MCF 10A (cell line): ENCODE measurements around the gene FNDC5. TPM values are rescaled to one million over a fixed set of nuclear protein-coding genes. Genes with fewer than 3 reads are reported as not detected.

ENCODE experiments used
- BruUV-seq: library from RNA; stranded (reverse); fragments of 400-500 nt; replicated peaks from 2 replicates; lab custom pipeline; 2021; lab: Mats Ljungman, UMichigan
- CTCF ChIA-PET: fragments of 300-600 bp; sonication (Branson Sonifier 250); formaldehyde crosslinking; extraction: SDS; loops from one replicate; lab custom pipeline; 2021; ENCODE audit warnings: antibody characterized with exemption, inconsistent platforms; lab: Yijun Ruan, JAX
- POLR2A ChIA-PET: fragments of 300-600, 350-650 bp; sonication (Branson Sonifier 250); formaldehyde crosslinking; extraction: SDS; loops from one replicate; lab custom pipeline; 2020; ENCODE audit warnings: antibody characterized with exemption, inconsistent platforms; lab: Yijun Ruan, JAX
- DNase-seq: peaks from one replicate; pipeline ENCODE4 v3.0.0-alpha.2; 2018; ENCODE audit not compliant: unreplicated experiment
- H3K27ac Mint-ChIP-seq: one replicate; pipeline ENCODE4 v1.8.0; 2022; ENCODE audit warnings: mild to moderate bottlenecking, low read depth, mixed read lengths; ENCODE audit not compliant: unreplicated experiment
- H3K27me3 Mint-ChIP-seq: one replicate; pipeline ENCODE4 v1.8.0; 2022; ENCODE audit warnings: mixed read lengths; ENCODE audit not compliant: insufficient read depth, unreplicated experiment
- H3K36me3 Mint-ChIP-seq: one replicate; pipeline ENCODE4 v1.8.0; 2022; ENCODE audit warnings: mild to moderate bottlenecking, moderate library complexity, mixed read lengths; ENCODE audit not compliant: insufficient read depth, unreplicated experiment
- H3K4me1 Mint-ChIP-seq: one replicate; pipeline ENCODE4 v1.8.0; 2022; ENCODE audit warnings: mixed read lengths; ENCODE audit not compliant: insufficient read depth, unreplicated experiment
- H3K4me3 Mint-ChIP-seq: one replicate; pipeline ENCODE4 v1.8.0; 2022; ENCODE audit warnings: mild to moderate bottlenecking, moderate library complexity, mixed read lengths; ENCODE audit not compliant: unreplicated experiment
- H3K9me3 Mint-ChIP-seq: one replicate; pipeline ENCODE4 v1.8.0; 2022; ENCODE audit warnings: mixed read lengths; ENCODE audit not compliant: unreplicated experiment
- intact Hi-C: fragments of 100-400 bp; cut with micrococcal nuclease; formaldehyde crosslinking; loops from 2 replicates; pipeline ENCODE4 v1.14.1; 2022
- total RNA-seq: library from RNA; stranded (reverse); gene quantifications from 2 replicates; pipeline ENCODE4 v1.2.3, GENCODE V29; 2022
- TF ChIP-seq, protein P1 (sequence below): fragments of 200-600 bp; IDR thresholded peaks from one replicate; pipeline ENCODE4 v1.8.0; 2022; ENCODE audit warnings: antibody characterized with exemption, mild to moderate bottlenecking; ENCODE audit not compliant: unreplicated experiment

The FNDC5 gene
- total RNA-seq, 1 experiment from 2014 or later = not detected

DNA sequence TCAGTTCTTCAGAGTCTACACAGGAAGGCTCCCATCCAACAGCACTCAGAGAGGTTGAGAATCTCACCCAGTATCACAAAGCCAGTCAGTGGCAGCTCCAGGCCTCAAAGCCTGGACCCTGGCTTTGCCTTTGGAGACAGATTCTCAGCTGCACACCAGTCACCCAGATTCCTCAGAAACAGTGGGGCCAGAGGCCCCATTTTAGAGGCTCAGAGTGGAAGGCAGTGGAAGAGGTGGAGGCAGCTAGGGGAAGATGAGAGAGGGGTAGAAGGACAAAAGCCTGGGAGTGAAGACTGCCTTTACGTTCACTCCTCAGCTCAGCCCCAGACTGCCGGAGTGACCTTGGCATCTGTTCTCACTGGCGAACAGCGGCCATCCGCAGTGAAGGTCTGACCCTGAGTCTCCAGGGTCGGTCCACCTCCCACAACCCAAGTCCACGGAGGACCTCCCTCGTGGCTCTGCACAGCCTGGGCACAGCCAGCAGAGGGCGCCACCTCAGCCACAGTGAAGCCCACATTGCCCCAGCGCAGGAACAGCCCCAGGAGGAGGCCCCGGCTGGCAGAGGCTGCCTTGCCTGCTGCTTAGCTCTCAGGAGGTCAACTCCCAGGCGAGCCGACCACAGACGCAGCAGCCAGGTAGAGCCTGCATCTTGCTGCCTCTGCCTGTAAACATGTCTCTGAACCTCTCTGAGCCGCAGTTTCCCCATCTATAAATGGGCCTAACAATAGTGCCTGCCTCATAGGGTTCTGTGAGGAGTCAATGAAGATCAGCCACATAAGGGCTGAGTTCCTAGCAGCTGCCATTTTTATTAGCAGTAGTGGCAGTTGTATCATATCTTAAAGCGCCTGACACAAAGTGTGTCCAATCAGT, 5.9 kb upstream of the FNDC5 start:
- Mint-ChIP-seq H3K27me3 (peaks cover 10% of the 10 kb centered on the region), H3K4me1 (peaks cover 7% of the 10 kb centered on the region), H3K4me3 (no peak overlapping the region), H3K27ac (no peak overlapping the region), H3K36me3 (no peaks in the 10 kb centered on the region), H3K9me3 (no peaks in the 10 kb centered on the region)
- TF ChIP-seq, protein P1, sequence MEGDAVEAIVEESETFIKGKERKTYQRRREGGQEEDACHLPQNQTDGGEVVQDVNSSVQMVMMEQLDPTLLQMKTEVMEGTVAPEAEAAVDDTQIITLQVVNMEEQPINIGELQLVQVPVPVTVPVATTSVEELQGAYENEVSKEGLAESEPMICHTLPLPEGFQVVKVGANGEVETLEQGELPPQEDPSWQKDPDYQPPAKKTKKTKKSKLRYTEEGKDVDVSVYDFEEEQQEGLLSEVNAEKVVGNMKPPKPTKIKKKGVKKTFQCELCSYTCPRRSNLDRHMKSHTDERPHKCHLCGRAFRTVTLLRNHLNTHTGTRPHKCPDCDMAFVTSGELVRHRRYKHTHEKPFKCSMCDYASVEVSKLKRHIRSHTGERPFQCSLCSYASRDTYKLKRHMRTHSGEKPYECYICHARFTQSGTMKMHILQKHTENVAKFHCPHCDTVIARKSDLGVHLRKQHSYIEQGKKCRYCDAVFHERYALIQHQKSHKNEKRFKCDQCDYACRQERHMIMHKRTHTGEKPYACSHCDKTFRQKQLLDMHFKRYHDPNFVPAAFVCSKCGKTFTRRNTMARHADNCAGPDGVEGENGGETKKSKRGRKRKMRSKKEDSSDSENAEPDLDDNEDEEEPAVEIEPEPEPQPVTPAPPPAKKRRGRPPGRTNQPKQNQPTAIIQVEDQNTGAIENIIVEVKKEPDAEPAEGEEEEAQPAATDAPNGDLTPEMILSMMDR = peak; percentile 86
- DNase-seq = peak; percentile 58
- intact Hi-C loops = loop anchor here (1.0 kb wide), 2 partner anchors 131 to 210 kb away; no protein-coding TSS in a partner anchor
- BruUV-seq = no TSS peak
- POLR2A ChIA-PET = interaction anchor here (0.6 kb wide), 1 partner anchor 23 kb away, joined by 3 read pairs; no protein-coding TSS in a partner anchor
- CTCF ChIA-PET = interaction anchor here (0.6 to 3.7 kb wide), 35 partner anchors 8 to 468 kb away, joined by 3 to 24 read pairs (median 3); partner anchors contain the start of gene HPCA

DNA sequence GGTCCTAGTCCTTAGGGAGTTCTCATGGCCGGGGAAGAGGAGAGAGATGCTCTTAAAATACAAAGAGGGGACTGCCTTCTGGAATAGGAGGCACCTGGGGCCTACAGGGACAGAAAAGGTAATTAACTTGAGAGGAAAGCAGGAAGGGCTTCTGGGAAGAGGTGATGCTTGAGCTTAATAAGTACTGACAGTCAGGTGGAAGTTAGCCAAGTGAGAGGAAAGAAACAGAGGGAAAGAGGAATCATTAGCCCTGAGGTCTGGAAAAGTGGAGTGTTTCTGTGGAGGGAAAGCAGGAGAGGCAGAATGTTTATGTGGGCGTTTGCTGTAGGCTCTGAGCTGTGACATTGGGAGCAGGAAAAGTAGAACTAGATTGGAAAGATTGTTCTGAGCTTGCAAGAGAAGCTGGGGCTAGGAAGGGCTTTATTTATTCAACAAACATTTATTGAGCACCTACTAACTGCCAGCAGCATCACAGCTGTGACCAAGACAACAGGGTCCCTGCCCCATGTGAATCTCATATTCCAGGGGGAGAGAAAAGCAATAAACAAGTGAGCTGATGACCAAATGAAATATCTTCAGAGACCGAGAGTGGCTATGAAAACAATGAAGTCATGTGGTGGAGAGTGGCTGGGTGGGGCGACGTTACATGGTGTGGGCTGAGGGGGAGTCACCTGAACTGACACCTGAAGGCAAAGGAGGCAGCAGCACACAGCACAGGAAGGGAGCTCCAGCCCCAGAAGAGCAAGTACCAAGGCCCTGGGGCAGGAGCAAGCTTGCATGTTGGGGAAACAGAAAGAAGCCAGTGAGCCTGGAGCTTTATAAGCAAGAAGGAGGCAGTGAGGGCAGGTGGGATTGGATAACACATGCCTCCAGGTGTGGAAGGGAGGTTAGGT, 4.4 kb upstream of the FNDC5 start:
- no peaks in the 10 kb centered on the region for H3K9me3 Mint-ChIP-seq
- no TSS peak for BruUV-seq
- no peak for DNase-seq
- peaks cover 3% of the 10 kb centered on the region for H3K27me3 Mint-ChIP-seq
- CTCF ChIA-PET = interaction anchor here (0.6 to 3.7 kb wide), 22 partner anchors 12 to 491 kb away, joined by 3 to 24 read pairs (median 3); no protein-coding TSS in a partner anchor
- H3K36me3 Mint-ChIP-seq = no peaks in the 10 kb centered on the region
- no peak overlapping the region for H3K27ac Mint-ChIP-seq
- POLR2A ChIA-PET = interaction anchor here (0.6 to 1.1 kb wide), 4 partner anchors 203 to 481 kb away, joined by 3 to 5 read pairs (median 3); partner anchors contain the start of genes AZIN2 and BSDC1
- peaks cover 10% of the 10 kb centered on the region for H3K4me1 Mint-ChIP-seq
- TF ChIP-seq, protein P1 = no peak
- intact Hi-C loops = loop anchor here (5.0 kb wide), 1 partner anchor 103 kb away; no protein-coding TSS in a partner anchor
- H3K4me3 Mint-ChIP-seq = no peak overlapping the region

DNA sequence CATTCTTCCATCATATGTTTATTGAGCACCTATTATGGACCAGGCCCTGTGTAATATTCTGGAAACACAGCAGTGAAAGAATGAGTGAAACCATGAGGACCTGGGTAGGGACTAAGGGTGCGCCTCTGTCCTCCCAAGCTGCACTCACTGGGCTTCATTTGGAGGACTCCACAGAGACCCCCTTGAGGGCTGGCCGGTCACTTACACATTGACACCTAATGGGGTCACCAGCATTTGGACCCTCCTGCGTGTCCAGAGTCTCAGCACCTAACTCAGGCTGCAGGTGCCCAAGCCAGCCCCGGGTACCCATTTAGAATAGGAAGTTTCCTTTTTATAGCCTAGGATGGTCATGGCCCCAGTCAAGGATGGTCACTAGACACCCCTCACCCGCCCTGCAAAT, 2.8 kb upstream of the FNDC5 start:
- Mint-ChIP-seq H3K4me3 (no peak overlapping the region), H3K27me3 (peaks cover 12% of the 10 kb centered on the region), H3K27ac (no peak overlapping the region), H3K36me3 (no peaks in the 10 kb centered on the region), H3K4me1 (peaks cover 11% of the 10 kb centered on the region), H3K9me3 (no peaks in the 10 kb centered on the region)
- ChIA-PET CTCF (interaction anchor here (0.5 to 3.7 kb wide), 25 partner anchors 11 to 473 kb away, joined by 3 to 24 read pairs (median 4); no protein-coding TSS in a partner anchor), POLR2A (no interaction called here)
- intact Hi-C loops = loop anchor here (2.0 to 5.0 kb wide), 4 partner anchors 101 to 473 kb away; no protein-coding TSS in a partner anchor
- no TSS peak for BruUV-seq
- TF ChIP-seq, protein P1 = no peak
- DNase-seq = no peak
